ENCODE data around the gene FEZ2. TPM values are rescaled to one million over a fixed set of nuclear protein-coding genes. Genes with fewer than 3 reads are reported as not detected.

The FEZ2 gene
- total and polyA plus RNA-seq, 2 of the 13 experiments (the other 11 are each of a cell fraction or from before 2014, with no cell fraction given): 42.5 to 59.1 TPM

GRCh38 chr2:36579297-36579664, 18.7 kb downstream of the FEZ2 start:
- no peak for DNase-seq (ENCODE audit: low spot score)
- no peak overlapping the region for H3K4me2 ChIP-seq (ENCODE audit: low read depth, low read length)
- H3K4me3 ChIP-seq (replicated peaks in 1 of 3; ENCODE audit: insufficient read depth in 1 of 3, low read depth in 2 of 3, low read length in 3 of 3): no peak overlapping the region
- no peak overlapping the region for H3K9ac ChIP-seq (ENCODE audit: insufficient read depth, low read depth, low read length)
- TF ChIP-seq ZNF468 (CRISPR knock-in tag; IDR thresholded peaks at IDR 0.05) (no peak), ZSCAN29 (CRISPR knock-in tag; conservative IDR thresholded peaks at IDR 0.05) (no peak), PTBP1 (IDR thresholded peaks at IDR 0.05; ENCODE audit: low read depth, low read length, poor library complexity, severe bottlenecking) (no peak), ZNF512 (CRISPR knock-in tag; IDR thresholded peaks at IDR 0.05) (no peak), ZNF225 (CRISPR knock-in tag; IDR thresholded peaks at IDR 0.05) (no peak), ZNF335 (CRISPR knock-in tag; IDR thresholded peaks at IDR 0.05) (no peak), ZNF260 (CRISPR knock-in tag; IDR thresholded peaks at IDR 0.05; ENCODE audit: borderline replicate concordance, low read depth) (no peak), NFKB2 (CRISPR knock-in tag; IDR thresholded peaks at IDR 0.05; ENCODE audit: borderline replicate concordance) (no peak), REPIN1 (CRISPR knock-in tag; IDR thresholded peaks at IDR 0.05; ENCODE audit: borderline replicate concordance, low read depth) (no peak), ZNF703 (CRISPR knock-in tag; IDR thresholded peaks at IDR 0.05; ENCODE audit: borderline replicate concordance) (no peak), ZNF251 (CRISPR knock-in tag; IDR thresholded peaks at IDR 0.05) (no peak), ZNF670 (CRISPR knock-in tag; IDR thresholded peaks at IDR 0.05; ENCODE audit: borderline replicate concordance) (no peak)
- BruUV-seq (replicated peaks): no TSS peak
- intact Hi-C loops (cut with micrococcal nuclease; ENCODE audit: unreplicated experiment) (no loop called here), in situ Hi-C loops (cut with HindIII; ENCODE audit: extremely low pct_ligation_motif_present, low pct_unique_long_range_greater_than_20kb) (no loop called here)
- H4K20me1 ChIP-seq (ENCODE audit: insufficient read depth, low read length): no peaks in the 10 kb centered on the region
- H3K79me2 ChIP-seq (ENCODE audit: insufficient read depth, low read length): no peaks in the 10 kb centered on the region
- no peaks in the 10 kb centered on the region for H3K27me3 ChIP-seq (ENCODE audit: control insufficient read depth in 1 of 2, insufficient read depth in 2 of 2, low read length in 2 of 2)
- H3K27ac ChIP-seq (ENCODE audit: extremely low read length, insufficient read depth, low read length): no peak overlapping the region
- H3K9me3 ChIP-seq (ENCODE audit: low read length): no peaks in the 10 kb centered on the region
- peak; percentile 30; the same call in 2 of the 3 replicates for ATAC-seq
- peaks cover 17 to 74% of the 10 kb centered on the region in 2 experiments for H3K36me3 ChIP-seq (replicated peaks in 1 of 2; ENCODE audit: control insufficient read depth in 1 of 2, insufficient read depth in 2 of 2, low read length in 2 of 2)
- CTCF ChIA-PET (ENCODE audit: low intra/inter-chr PET ratio, low total read pairs): no interaction called here
- FAIRE-seq: no peak
- H2AFZ ChIP-seq (ENCODE audit: low read length): no peak overlapping the region
- POLR2A ChIA-PET: no interaction called here
- peaks cover 13% of the 10 kb centered on the region for H3K4me1 ChIP-seq (ENCODE audit: insufficient read depth, low read length)
